AG10803 (cell line): ENCODE measurements around the gene CYB5RL.

Experiments
- DNase-seq: peaks from one replicate; pipeline ENCODE4 v3.0.0; 2010; ENCODE audit warnings: low read depth
- H3K4me3 ChIP-seq: 2 replicates; pipeline ENCODE4 v1.5.1; 2011; ENCODE audit warnings: mild to moderate bottlenecking, low read length, control low read depth
- CTCF ChIP-seq: conservative IDR thresholded peaks from 2 replicates; pipeline ENCODE4 v1.5.1; 2011; ENCODE audit warnings: mild to moderate bottlenecking, low read length, control low read depth, inconsistent platforms

The CYB5RL gene

GRCh38 chr1:54188291-54188690, 11.5 kb downstream of the CYB5RL start:
- no peak overlapping the region for H3K4me3 ChIP-seq
- DNase-seq = no peak
- no peak for TF ChIP-seq CTCF

GRCh38 chr1:54186056-54186455, 13.8 kb downstream of the CYB5RL start:
- no peak overlapping the region for H3K4me3 ChIP-seq
- TF ChIP-seq CTCF = no peak

GRCh38 chr1:54180701-54181360, 19.0 kb downstream of the CYB5RL start:
- no peak for DNase-seq
- no peak overlapping the region for H3K4me3 ChIP-seq
- no peak for TF ChIP-seq CTCF

More at GRCh38 chr1:54186056-54186455, 13.8 kb downstream of the CYB5RL start:
- no peak for DNase-seq

- no peak for DNase-seq
- no peak for TF ChIP-seq CTCF
- no peak overlapping the region for H3K4me3 ChIP-seq
These were observed 21.3 kb downstream of the CYB5RL start for GRCh38 chr1:54178296-54179070.

GRCh38 chr1:54177726-54178125, 22.1 kb downstream of the CYB5RL start:
- DNase-seq = no peak
- no peak overlapping the region for H3K4me3 ChIP-seq
- TF ChIP-seq CTCF = no peak

GRCh38 chr1:54176621-54177327, 23.1 kb downstream of the CYB5RL start:
- no peak for TF ChIP-seq CTCF
- no peak for DNase-seq
- H3K4me3 ChIP-seq = no peak overlapping the region
